Gastroesophageal sphincter (tissue), 4 donors: ENCODE results near the gene KIAA2012. TPM values are rescaled to one million over a fixed set of nuclear protein-coding genes. Genes with fewer than 3 reads are reported as not detected.
"Not testable (repeated sequence)": the region's sequence is repeated elsewhere in the genome, so short reads cannot be mapped to it uniquely, and the experiment has no call there.

Experiments used
- ATAC-seq: fragments of 150-250 bp; one replicate; pipeline ENCODE4 v1.9.1; 2016; ENCODE audit warnings: mild to moderate bottlenecking, moderate library complexity
- H3K27ac ChIP-seq, 4 donors: fragments of 200-600 bp; sonication (generic) in 3 of 4; 1 replicate in 3 of 4; 2 replicates in 1 of 4; pipeline ENCODE4 v1.5.1; 2016 to 2019
- H3K27me3 ChIP-seq: fragments of 200-600 bp; sonication (generic); one replicate; pipeline ENCODE4 v1.5.1; 2019
- H3K36me3 ChIP-seq, 2 donors: fragments of 200-600 bp; sonication (generic); one replicate each; pipeline ENCODE4 v1.5.1; 2019; ENCODE audit warnings: control low read depth in 1 of 2
- H3K4me1 ChIP-seq, 3 donors: fragments of 200-600 bp; sonication (generic); 1 replicate in 2 of 3; 2 replicates in 1 of 3; pipeline ENCODE4 v1.5.1; 2016 to 2019; ENCODE audit warnings: control low read depth in 2 of 3
- H3K4me3 ChIP-seq, 2 donors: fragments of 200-600 bp; sonication (generic); one replicate each; pipeline ENCODE4 v1.5.1; 2019; ENCODE audit warnings: mild to moderate bottlenecking in 1 of 2, moderate library complexity in 1 of 2
- H3K9me3 ChIP-seq, 3 donors: fragments of 200-600 bp; sonication (generic); one replicate each; pipeline ENCODE4 v1.5.1; 2017 to 2019; ENCODE audit warnings: control low read depth in 2 of 3
- CTCF ChIP-seq, 4 experiments: fragments of 200-600 bp in 2 of 4; fragments of 450-650 bp in 2 of 4; sonication (generic) in 1 of 4; IDR thresholded peaks; one replicate each; pipeline ENCODE4 v1.5.1; 2017 to 2019; ENCODE audit warnings: antibody characterized with exemption in 4 of 4, mild to moderate bottlenecking in 2 of 4, moderate library complexity in 2 of 4
- EP300 ChIP-seq: sonication (generic); formaldehyde crosslinking; IDR thresholded peaks from one replicate; pipeline ENCODE4 v1.6.1; 2017; ENCODE audit warnings: antibody characterized with exemption, mild to moderate bottlenecking
- POLR2A ChIP-seq, 2 donors: fragments of 450-650 bp; IDR thresholded peaks; one replicate each; pipeline ENCODE4 v1.6.1; 2017; ENCODE audit warnings: antibody characterized with exemption in 2 of 2, mild to moderate bottlenecking in 2 of 2, moderate library complexity in 1 of 2
- POLR2AphosphoS5 ChIP-seq: sonication (generic); formaldehyde crosslinking; IDR thresholded peaks from one replicate; pipeline ENCODE4 v1.6.1; 2017; ENCODE audit warnings: antibody characterized with exemption
- WGBS, 2 donors: methylation state at CpG; one replicate each; pipeline ENCODE4 v1.1.5; 2018; ENCODE audit warnings: low coverage in 1 of 2; 5-methylcytosine and 5-hydroxymethylcytosine counted together
- total RNA-seq, 4 donors: library from RNA; depleted of rRNA; stranded (reverse); fragments of >200 nt; gene quantifications; one replicate each; pipeline ENCODE4 v1.1.0, GENCODE V29; 2016

KIAA2012 gene
- total RNA-seq, 4 donors from 2014 or later, result not detected

DNA sequence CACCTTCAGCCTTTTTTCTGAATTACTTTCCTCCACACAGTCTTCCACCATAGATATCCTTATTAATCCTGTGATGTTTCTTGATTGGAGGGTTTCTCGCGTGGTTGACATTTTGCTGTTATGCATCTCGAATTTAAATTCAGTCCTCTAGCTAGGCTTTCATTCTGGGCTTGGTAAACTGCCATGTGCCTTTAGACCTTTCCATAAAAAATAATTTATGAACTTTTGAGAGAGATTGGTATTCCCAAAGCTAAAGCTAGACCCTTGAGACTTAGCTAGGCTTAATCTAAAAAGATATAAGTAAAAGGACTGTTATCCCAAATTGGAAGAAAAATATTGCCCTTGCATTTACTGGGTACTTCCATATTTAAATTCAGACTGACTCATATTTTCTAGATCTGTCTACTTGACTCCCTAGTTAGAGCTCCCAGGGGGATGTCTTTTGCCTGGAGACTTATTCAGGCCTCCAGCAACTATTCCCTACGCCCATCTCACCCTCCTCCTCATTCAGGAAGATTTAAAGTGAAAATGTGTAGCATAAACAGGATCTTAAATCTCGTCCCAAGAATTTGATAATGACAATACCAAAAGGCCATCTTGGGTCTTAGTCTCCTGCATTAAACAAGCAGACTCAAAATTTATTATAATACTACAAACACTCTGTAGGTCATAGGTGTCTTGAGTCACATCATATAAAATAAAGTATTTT is 60.3 kb downstream of the KIAA2012 start:
- peaks cover 0 to 30% (median 12%) of the 10 kb centered on the region in 3 donors for H3K4me1 ChIP-seq
- no peaks in the 10 kb centered on the region for H3K36me3 ChIP-seq
- H3K27me3 ChIP-seq, result no peaks in the 10 kb centered on the region
- no peak overlapping the region for H3K4me3 ChIP-seq
- no peak overlapping the region for H3K27ac ChIP-seq
- no peaks in the 10 kb centered on the region for H3K9me3 ChIP-seq
- ATAC-seq, result no peak
- TF ChIP-seq EP300 (no peak), POLR2AphosphoS5 (no peak), CTCF (IDR thresholded peaks at IDR 0.05) (no peak)
- WGBS, 2 donors, result 69 to 80% methylated on average over 5 of the region's 5 CpGs

GRCh38 chr2:202133909-202134265 is 60.8 kb downstream of the KIAA2012 start:
- no peaks in the 10 kb centered on the region for H3K36me3 ChIP-seq
- H3K4me1 ChIP-seq, result peaks cover 0 to 30% (median 12%) of the 10 kb centered on the region in 3 donors
- no peak for TF ChIP-seq CTCF (IDR thresholded peaks at IDR 0.05)
- TF ChIP-seq EP300, result no peak
- TF ChIP-seq POLR2AphosphoS5, result no peak
- TF ChIP-seq POLR2A (IDR thresholded peaks at IDR 0.05), result no peak
- no peak for ATAC-seq
- H3K4me3 ChIP-seq, result no peak overlapping the region
- H3K9me3 ChIP-seq, result no peaks in the 10 kb centered on the region
- H3K27me3 ChIP-seq, result no peaks in the 10 kb centered on the region
- no peak overlapping the region for H3K27ac ChIP-seq

DNA sequence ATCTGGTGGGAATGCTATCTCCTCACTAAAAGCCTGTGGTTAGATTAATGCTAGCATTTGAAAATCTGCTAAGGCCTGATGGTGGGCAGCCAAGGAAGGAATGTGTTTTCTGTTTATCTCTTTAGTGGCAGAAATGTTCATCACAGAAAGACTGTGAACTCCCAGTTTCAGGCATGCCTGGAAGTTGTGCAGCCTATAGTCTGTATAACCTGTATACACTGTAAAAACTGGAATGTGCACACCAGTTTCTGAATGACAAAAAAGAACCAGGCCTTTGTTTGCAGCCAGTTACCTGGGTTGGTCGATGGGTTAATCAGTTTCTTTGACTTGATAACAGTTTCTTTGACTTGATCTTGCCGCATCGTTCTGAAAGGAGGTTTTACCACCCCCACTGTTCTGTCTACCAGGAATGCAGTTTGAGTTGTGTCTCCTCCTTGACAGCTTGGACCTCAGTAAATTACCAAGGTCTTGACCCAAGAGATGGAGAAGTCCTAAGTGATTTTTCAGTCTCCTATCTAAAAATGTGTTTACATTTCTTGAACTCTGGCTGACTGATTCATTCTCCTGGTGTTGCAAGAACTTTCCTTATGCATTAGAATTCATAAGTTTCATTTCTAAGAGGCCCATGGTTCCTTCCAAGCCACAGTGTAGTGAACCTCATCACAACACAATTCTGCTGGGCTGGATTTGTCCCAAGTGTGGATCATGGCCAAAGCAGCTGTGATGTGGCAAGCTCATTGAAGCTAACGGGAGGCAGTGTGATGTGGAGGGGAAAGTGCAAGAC is 62.2 kb downstream of the KIAA2012 start:
- TF ChIP-seq EP300, result no peak
- TF ChIP-seq POLR2AphosphoS5, result peak; percentile 79
- TF ChIP-seq POLR2A (IDR thresholded peaks at IDR 0.05), result no peak
- no peak for TF ChIP-seq CTCF (IDR thresholded peaks at IDR 0.05)
- Histone ChIP-seq H3K36me3 (no peaks in the 10 kb centered on the region), H3K27ac (peak overlapping the region in 3 of 4 donors; percentile 48 to 56 (median 56)), H3K4me1 (peaks cover 0 to 23% (median 12%) of the 10 kb centered on the region in 3 donors), H3K9me3 (no peaks in the 10 kb centered on the region), H3K27me3 (no peaks in the 10 kb centered on the region), H3K4me3 (no peak overlapping the region)
- ATAC-seq, result peak; percentile 91
- 21 to 31% methylated on average over 3 to 4 of the region's 4 CpGs for WGBS, 2 donors

- H3K27me3 ChIP-seq, H3K36me3 ChIP-seq, H3K4me3 ChIP-seq, ATAC-seq, H3K9me3 ChIP-seq: not testable (repeated sequence)
- Histone ChIP-seq H3K4me1 (peaks cover 0 to 21% (median 12%) of the 10 kb centered on the region in 3 donors), H3K27ac (peak overlapping the region in 3 of 4 donors; percentile 48 to 56 (median 56))
- 91 to 93% methylated on average over 6 to 14 of the region's 18 CpGs for WGBS, 2 donors
Measured at GRCh38 chr2:202136039-202136438, 63.0 kb downstream of the KIAA2012 start.

- H3K27me3 ChIP-seq, result no peaks in the 10 kb centered on the region
- TF ChIP-seq POLR2A (IDR thresholded peaks at IDR 0.05) (no peak), POLR2AphosphoS5 (no peak), CTCF (IDR thresholded peaks at IDR 0.05) (no peak), EP300 (no peak)
- no peak overlapping the region for H3K27ac ChIP-seq
- H3K9me3 ChIP-seq, result no peaks in the 10 kb centered on the region
- 80% methylated on average over 1 of the region's 36 CpGs; no CpG with 5 or more reads in 1 of the 2 donors for WGBS, 2 donors
- peaks cover 0 to 21% (median 12%) of the 10 kb centered on the region in 3 donors for H3K4me1 ChIP-seq
- no peak for ATAC-seq
- H3K36me3 ChIP-seq, result no peaks in the 10 kb centered on the region
- H3K4me3 ChIP-seq, result no peak overlapping the region
Measured at GRCh38 chr2:202136526-202136925, 63.5 kb downstream of the KIAA2012 start.
